ENCODE results near the gene BNIP1.
"Not testable (repeated sequence)": the region's sequence is repeated elsewhere in the genome, so short reads cannot be mapped to it uniquely, and the experiment has no call there.

Gene BNIP1, protein sequence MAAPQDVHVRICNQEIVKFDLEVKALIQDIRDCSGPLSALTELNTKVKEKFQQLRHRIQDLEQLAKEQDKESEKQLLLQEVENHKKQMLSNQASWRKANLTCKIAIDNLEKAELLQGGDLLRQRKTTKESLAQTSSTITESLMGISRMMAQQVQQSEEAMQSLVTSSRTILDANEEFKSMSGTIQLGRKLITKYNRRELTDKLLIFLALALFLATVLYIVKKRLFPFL

DNA sequence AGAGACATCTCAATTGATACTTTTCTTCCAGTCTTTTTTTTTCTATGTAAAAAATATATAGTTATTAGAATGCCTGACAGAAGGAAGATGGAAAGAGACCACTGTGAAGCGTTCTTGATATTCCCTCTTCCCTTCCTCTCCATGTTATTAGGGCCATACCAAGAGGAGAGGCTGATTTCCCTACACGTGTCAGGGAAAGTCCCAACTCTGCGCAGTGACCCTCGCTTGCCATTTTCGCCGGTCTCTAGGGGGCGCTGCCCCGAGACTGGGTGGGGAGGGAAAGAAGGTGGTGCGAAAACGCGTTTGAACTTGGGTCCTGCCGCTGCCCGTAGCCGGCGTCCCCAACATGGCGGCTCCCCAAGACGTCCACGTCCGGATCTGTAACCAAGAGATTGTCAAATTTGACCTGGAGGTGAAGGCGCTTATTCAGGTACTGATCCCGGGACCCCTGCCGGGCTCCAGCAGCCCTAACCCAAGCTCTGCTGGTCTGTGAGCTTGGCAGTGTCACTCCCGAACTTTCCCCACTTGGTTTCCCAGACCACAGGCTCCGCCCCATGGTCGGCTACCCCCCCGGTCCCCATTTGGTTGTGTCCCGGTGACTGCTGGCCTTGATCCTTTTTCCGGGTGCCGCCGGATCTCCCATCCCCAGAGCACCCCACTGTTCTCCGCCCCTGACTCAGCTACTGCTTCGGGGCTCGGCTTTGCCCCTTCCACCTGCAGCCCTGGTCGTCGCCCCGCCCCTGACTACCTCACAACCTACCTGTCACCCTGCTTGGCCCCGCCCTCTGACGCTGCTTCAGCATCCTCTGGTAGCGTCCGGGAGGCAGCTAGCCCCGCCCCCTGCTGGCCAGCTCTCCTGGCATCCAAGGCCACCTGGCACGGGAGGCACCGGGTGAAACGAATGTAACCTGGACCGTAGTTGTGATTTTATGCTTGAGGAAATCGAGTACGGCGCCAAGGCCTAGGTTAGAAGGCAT is at the start of gene BNIP1:
Gene BNIP1 (plus strand): TSS at position 332 of the 977 bp plus-strand sequence. CDS start 15 bp downstream, at position 347.
- peak; percentile 95 for DNase-seq

DNA sequence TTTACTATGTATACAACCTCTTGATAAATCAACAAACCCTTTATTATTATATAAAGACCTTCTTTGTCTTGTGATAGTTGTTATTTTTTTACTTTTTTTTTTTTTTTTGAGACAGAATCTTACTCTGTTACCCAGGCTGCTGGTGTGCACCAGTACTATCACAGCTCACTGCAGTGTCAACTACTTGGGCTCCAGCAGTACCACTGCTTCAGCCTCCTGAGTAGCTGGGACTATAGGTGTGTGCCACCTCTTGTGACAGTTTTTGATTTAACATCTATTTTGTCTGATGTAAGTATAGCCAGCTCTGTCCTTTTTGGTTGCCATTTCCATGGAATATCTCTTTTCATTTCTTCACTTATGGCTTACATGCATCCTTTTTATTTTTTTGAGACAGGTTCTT is 45.5 kb upstream of the BNIP1 start:
- no peak for DNase-seq

DNA sequence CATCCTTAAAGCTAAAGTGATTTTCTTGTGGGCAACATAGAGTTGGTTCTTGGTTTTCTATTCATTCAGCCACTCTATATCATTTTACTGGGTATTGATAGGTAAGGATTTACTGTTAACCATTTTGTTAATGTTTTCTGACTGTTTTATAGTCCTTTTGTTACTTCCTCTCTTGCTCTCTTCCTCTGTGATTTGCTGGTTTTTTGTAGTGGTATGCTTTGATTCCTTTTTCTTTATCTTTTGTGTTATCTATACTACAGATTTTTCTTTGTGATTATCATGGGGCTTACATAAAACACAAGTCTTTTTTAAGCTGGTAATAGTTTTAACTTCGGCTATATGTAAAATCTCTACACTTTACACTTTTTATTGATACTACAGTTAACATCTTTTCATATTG is 44.9 kb upstream of the BNIP1 start:
- no peak for DNase-seq

DNA sequence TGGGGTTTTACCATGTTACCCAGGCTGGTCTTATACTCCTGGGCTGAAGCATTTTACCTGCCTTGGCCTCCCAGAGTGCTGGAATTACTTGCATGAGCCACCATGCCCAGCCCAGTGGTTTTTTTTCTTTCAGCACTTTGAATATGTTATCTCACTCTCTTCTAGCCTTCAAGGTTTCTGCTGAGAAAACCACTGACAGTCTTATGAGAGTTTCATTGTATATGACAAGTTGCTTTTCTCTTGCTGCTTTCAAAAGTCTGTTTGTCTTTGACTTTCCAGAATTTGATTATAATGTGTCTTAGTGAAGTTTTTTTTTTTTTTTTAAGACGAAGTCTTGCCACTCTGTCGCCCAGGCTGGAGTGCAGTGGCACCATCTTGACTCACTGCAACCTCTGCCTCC is 43.1 kb upstream of the BNIP1 start:
- no peak for DNase-seq

DNA sequence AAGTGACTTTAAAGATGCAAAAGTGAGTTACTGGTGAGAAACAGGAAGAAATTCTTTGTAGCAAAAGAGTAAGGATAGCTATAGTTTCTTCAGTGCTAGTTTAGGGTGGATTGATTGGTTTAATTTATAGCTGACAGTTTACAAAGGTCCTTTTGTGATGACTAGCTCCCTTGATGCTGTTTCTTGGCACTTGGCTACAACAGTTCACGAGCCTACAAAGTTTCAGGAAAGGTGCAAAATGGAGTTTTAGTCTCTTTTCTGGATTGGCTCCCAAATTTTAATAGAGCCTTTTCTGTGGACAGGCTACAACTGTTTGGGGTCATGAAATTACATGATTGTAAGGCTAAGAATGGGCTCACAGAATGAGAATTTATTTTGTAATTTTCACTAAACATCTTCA is 40.9 kb upstream of the BNIP1 start:
- no peak for DNase-seq

DNA sequence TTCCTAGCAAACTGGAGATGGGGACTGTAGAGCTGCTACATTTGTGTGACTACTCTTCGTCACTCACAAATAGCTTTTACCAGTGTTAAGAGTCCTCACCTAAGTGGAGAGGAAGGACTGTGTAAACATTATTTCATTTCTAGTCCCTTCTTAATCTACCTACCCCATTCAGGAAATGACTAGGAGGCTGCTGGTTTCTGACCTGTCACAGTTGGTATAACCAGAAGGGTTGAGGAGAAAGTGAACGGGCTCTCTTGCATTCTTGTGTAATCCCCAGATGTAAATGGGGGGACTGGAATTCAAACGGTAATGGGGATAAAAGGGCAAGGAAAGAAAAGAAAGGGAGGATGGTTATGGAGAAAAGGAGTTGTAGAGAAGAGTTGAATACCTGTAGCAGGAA is 35.4 kb upstream of the BNIP1 start:
- no peak for DNase-seq

DNA sequence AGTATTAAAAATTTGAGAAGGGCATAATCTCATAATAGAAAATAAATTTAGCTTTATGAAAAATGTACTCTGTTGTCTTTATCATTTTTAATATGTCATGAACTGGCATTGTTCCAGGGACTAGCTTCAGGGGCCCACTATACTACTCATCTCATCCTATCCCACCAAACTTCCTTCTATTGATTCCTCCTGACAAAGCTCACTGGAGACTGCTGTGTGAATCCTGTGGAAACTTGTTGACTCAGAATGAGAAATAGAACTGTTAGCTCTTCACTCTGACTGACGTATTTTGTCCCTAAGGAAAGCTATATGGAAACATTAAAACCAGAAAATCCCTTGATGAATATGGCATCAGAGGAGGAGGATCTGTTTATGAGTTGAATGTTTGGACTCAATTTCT is 29.8 kb upstream of the BNIP1 start:
- DNase-seq: no peak

DNA sequence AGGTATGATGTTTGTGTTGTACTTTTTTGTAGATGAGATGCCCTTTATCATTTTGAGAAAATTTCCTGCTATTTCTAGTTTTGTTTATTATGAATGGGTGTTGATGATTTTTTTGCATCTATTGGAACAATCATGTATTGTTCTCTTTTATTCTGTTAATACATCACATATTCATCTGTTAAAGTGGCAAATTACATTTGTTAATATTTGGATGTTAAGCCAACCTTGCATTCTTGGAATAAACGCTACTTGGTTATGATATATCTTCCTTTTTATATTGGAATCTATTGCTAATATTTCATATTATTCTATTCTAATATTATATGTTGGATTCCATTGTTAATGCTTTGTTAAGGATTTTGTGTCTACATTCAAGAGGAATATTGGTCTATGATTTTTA is 24.6 kb upstream of the BNIP1 start:
- DNase-seq: no peak

DNA sequence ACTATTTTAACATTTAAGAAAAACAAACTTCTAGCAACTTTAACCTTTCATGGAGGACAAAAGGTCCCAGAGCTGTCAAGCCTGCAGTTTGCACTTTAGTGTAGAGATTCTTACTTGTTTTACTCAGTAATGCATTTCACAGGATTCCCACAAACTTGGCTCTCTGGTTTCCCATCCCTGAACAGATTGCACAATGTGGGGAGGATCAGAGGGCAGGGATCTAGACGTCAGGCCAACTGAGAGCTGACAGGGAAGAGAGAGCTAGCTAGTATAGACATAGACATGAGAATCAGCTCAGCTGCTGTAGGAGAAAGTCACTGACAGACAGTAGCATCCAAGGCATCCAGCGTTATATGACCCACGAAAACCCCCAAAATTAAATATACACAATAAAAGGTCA is 20.9 kb upstream of the BNIP1 start:
- DNase-seq: no peak

DNA sequence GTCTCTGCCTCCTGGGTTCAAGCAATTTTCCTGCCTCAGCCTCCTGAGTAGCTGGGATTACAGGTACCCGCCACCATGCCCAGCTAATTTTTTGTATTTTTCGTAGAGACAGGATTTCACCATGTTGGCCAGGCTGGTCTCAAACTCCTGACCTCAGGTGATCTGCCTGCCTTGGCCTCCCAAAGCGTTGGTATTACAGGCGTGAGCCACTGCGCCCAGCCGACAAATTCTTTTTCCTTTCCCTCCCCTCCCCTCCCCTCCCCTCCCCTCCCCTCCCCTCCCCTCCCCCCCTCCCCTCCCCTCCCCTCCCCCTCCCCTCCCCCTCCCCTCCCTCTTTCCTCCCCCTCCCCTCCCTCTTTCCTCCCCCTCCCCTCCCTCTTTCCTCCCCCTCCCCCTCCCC is 12.2 kb upstream of the BNIP1 start:
- not testable (repeated sequence) for DNase-seq

DNA sequence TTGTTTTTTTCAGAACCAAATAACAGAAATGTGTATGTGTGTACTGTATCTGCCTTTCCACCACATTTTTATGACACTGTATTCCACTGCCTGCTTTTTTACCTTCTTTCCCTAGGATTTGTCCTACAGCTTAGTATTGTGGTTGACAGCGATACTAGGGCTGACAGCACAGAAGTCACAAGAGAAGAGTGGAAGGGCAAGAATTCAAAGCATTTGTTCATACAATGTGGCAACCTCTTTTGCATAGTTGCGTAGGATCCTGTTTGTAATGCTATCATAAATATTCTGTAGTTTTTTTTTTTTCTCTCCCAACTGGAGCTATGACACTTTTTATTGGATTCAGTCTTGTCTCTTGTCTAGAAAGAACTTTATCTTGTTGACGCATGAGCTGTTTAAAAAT is 5.6 kb upstream of the BNIP1 start:
- no peak for DNase-seq

DNA sequence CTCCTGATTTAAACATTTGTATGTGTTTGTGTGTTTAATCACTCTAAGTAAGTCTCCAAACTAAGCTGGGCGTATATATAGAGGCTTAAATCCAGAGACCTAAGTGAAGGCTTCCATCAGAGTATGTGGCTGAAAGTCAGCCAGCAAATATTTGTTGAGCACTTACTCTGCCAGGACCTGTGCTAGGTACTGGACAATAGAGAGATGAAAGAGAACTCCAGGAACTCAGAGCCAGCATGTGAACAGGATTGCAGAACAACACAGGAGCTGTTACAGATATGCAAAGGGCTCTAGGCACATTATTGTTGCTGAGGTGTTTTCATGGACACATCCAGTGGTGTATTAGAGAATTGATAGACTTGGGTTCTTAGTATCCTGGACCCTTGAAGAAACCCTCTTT is 4.7 kb upstream of the BNIP1 start:
- no peak for DNase-seq

DNA sequence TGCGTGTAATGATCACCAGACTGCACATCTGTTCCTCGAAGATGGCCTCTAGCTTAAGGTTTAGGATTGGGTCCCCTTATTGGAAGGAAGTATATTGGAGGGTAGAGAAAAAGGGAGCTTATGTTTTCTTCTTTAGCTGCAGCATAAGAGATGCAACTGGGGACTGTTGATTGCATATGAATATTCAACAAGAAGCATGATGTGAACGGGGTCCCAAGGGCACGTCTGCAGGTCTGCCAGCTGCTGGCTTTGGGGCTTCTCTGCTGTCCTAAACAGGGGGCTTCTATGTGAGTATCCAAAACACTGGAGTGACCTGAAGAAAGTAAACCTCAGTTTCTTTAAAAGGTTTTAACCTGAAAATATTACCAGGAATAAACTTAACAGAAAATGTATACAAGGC is 3.6 kb upstream of the BNIP1 start:
- no peak for DNase-seq

DNA sequence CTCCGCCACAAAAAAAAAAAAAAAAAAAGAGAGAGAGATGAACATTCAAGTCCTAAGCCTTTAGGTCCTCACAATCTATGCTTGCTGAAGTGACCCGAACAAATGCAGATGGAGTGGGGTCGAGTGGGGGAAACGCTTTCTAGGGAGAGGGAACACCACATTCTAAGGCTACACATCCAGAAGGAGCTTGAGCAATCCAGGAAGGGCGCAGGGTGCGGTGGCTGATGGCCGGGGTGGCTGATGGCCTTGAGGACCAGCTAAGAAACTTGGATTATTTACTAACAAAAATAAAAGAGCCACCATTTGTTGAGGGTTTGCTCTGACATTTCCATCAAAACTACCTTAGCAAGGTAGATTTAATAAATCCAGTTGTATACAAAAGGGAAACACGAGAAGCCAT is 764 bp upstream of the BNIP1 start:
- no peak for DNase-seq

DNA sequence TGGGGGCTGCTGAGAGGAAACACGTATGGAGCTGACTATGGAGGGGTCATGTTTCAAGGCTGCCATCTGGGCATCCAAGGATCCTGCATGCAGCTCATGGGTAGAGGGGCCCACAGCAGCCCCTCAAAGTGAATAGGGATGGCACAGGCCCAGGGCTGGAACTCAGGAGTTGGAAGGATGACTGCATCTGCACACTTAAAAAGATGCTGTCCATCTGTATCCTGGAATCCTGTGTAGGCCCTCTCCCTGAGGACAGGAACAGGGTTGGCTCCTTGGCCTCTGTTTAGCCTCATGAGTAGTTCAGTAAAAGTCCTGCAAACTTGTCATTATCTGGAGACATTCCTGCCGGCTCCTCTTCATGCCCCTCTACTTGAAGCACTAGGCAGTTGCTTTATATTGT is 4.0 kb downstream of the BNIP1 start:
- DNase-seq: no peak

DNA sequence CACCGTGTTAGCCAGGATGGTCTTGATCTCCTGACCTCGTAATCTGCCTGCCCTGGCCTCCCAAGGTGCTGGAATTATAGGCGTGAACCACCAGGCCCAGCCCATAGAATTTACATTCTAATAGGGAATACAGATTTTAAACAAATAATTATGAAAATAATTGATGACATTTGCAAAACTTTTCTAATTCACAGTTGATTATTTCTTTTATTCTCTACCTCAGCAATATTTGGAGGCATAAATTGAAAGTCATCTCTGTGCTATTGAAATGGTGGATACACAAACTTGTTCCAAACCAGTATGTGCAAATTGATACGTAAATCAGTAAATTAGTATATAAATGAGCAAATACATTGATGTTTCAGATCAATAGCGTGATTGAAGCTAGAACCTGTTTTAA is 8.2 kb downstream of the BNIP1 start:
- no peak for DNase-seq

DNA sequence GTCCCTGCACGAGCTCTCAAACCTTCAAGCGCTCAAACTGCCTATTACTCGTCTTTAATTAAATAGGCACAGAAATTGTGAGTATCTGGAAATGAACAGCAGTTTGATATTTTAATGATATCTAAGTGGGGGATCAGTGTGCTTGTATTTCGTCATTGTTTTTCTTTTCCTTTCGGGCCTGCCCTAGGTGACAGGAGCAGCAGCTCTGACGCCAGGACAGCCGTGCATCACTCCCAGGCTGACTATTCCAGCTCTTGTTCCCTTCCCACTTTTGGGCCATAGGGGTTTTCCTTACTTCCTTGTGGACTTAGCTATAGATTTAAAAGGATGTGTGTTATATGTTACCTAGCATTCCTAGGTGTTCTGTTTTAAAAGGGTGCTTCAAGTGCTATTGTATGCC is 9.5 kb downstream of the BNIP1 start:
- no peak for DNase-seq

DNA sequence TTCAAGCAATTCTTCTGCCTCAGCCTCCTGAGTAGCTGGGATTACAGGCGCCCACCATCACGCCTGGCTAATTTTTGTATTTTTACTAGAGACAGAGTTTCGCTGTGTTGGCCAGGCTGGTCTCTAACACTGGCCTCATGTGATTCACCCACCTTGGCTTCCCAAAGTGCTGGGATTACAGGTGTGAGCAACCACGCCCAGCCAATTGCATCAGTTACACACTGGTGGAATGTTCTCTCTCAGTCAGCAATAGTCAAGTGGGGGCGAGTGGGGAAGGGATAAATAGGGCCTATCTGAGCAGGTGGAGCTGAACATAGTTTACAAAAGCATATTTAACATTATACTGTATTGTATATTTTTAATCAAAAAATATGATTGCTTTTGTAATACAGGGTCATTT is 10.3 kb downstream of the BNIP1 start:
- not testable (repeated sequence) for DNase-seq

DNA sequence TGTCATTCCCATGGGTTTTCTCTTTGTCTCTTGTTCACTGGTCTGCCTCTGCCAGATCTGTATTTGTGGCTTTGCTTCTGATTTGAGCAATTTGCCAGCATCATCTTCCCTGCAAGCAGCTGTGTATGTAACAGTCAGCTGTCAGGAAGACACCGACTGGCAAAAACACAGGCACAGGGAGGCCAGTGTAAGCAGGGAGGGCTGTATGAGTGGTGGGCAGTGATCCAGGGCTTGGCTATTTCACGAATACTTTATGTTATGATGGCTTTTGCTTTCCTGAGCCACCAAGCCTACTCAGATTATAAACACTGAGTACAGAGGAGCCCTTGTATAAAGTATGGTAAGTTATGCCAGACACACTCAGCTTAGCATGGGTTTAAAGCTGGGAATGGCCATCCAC is 11.6 kb downstream of the BNIP1 start:
- no peak for DNase-seq

DNA sequence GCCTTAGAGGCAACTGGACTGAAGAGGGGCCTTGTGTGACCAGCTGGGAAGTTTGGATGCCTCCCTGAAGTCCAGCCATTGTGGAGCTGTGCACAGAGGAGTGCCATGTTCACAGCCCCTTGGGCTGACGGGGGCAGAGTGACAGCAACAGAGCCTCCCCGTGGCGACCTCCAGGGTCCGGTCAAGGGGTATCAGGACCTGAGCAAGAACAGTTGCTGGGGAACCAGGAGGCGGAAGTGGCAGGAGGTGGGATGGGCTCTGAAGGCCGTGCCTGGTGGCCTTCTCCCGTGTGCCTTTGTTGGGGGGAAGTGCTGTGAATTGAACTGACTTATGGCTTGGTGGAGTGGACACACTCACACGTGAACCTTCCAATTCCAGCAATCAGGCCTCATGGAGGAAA is 14.0 kb downstream of the BNIP1 start:
- no peak for DNase-seq

DNA sequence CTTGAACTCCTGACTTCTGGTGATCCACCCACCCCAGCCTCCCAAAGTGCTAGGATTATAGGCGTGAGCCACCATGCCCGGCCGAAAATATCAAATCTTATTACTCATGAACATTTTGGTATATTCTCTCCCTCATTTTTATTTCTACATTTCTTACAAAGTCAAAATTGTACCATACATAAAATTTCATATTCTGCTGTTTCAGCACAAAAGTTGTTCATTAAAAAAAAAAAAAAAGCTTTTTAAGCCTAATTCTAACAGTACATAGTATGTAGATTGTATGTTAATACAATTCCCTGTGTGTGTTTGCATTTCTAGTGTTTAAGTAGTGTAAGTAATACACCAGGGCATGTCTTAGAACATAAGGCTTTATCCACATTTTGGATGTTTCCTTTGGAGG is 14.9 kb downstream of the BNIP1 start:
- no peak for DNase-seq

DNA sequence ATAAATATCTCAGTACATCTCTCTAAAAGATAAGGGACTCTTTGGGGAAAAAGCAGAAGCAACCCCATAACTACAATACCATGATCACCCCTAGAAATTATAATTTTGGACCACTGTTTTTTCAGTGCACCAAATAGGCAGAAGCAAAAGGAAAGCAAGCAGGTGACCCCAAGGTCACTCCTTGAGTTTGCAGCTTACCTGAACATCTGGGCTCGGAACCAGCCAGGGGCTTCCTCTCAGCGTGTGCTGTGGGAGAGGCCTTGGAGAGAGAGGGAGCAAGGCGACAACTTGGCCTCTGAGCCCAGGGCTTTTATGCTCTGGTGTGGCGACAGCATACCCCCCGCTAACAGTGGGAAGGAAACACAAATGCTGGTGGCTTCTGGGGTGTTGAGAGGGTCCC is 16.8 kb downstream of the BNIP1 start:
- no peak for DNase-seq

DNA sequence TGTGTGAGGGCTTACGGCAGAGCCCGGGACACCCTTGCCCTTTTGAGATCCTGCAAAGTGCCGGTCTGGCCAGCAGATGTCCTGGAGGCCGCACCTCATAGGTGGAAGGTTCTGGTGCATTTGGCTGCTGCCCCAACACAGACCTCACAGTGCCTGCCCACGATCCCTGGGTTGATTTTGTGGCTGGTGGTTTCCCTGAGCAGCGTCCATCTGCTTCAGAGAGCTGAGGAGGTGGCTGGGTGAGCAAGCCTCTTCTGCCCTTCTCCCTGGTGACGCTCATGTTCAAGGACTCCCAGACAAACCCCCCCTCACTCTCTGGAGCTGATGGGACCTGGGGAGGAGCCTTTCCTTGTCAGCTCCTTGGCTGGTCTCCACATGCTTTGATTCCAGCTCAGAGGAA is 18.9 kb downstream of the BNIP1 start:
- DNase-seq: no peak
